C4-2B (cell line): ENCODE data around the gene UPK3BL1.
"Not testable (repeated sequence)": the region's sequence is repeated elsewhere in the genome, so short reads cannot be mapped to it uniquely, and the experiment has no call there.

Experiments used
- ZFX ChIP-seq: fragments of 450-650 bp; IDR thresholded peaks from 2 replicates; pipeline ENCODE4 v1.6.1; 2017
- TF ChIP-seq, protein P1 (sequence below): fragments of 450-650 bp; conservative IDR thresholded peaks from 2 replicates; pipeline ENCODE4 v1.5.1; 2017; ENCODE audit warnings: mild to moderate bottlenecking

DNA sequence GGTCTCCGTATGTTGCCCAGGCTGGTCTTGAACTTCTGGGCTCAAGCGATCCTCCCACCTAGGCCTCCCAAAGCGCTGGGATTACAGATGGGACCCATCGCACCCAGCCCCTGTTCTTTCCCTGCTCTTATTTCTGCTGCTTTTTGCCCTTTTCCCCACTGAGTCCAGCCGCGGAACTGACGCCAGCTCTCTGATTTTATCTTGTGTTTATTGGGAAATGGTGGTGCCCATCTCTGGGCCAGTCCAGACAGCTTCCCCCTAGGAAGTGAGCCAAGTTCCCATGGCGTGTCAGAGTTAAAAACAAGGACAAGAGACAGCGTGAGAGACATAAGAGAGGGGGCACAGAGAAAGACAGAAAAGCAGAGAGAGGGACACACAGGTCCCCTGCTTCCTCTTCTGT lies 12.0 kb downstream of the UPK3BL1 start:
- TF ChIP-seq, protein P1, sequence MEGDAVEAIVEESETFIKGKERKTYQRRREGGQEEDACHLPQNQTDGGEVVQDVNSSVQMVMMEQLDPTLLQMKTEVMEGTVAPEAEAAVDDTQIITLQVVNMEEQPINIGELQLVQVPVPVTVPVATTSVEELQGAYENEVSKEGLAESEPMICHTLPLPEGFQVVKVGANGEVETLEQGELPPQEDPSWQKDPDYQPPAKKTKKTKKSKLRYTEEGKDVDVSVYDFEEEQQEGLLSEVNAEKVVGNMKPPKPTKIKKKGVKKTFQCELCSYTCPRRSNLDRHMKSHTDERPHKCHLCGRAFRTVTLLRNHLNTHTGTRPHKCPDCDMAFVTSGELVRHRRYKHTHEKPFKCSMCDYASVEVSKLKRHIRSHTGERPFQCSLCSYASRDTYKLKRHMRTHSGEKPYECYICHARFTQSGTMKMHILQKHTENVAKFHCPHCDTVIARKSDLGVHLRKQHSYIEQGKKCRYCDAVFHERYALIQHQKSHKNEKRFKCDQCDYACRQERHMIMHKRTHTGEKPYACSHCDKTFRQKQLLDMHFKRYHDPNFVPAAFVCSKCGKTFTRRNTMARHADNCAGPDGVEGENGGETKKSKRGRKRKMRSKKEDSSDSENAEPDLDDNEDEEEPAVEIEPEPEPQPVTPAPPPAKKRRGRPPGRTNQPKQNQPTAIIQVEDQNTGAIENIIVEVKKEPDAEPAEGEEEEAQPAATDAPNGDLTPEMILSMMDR: not testable (repeated sequence)
- not testable (repeated sequence) for TF ChIP-seq ZFX
